Panc1 (cell line): ENCODE data around the gene CLBA1.

Experiments
- POLR2AphosphoS5 ChIP-seq: IDR thresholded peaks from 2 replicates; pipeline ENCODE4 v1.6.1; 2012; ENCODE audit warnings: mild to moderate bottlenecking, low read depth, low read length, moderate library complexity
- TCF7L2 ChIP-seq: IDR thresholded peaks from 2 replicates; pipeline ENCODE4 v1.6.1; 2011; ENCODE audit warnings: mild to moderate bottlenecking, low read depth, low read length, inconsistent platforms
- TF ChIP-seq, protein P1 (sequence below): fragments of 450-650 bp; IDR thresholded peaks from 2 replicates; pipeline ENCODE4 v1.5.1; 2017; ENCODE audit warnings: mild to moderate bottlenecking
- TF ChIP-seq, protein P2 (sequence below), 2 experiments: IDR thresholded peaks; 2 replicates each; pipeline ENCODE4 v1.6.1; 2011 to 2012; ENCODE audit warnings: low read depth in 2 of 2, control low read depth in 1 of 2, low read length in 1 of 2, mild to moderate bottlenecking in 1 of 2, moderate library complexity in 1 of 2; ENCODE audit not compliant: insufficient read depth in 1 of 2

DNA sequence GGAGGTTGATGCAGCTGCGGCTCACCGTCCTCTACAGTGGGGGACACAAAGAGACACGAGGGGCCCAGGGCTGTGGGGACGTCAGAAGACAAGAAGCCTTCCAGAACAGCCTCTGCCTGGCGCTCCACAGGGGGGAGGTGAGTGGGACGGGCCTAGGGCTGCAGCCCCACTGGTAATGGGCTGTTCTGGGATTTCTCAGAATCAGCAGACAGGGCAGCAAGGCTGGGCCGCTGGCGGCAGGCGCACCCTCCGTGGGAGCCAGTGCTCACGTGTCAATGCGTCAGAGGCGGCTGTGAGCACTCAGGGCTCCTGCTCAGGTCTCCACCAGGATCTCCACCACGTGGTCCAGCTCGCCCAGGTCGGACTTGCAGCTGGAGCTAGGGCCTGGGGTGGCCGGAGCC, 25.3 kb downstream of the CLBA1 start:
- TF ChIP-seq, protein P1, sequence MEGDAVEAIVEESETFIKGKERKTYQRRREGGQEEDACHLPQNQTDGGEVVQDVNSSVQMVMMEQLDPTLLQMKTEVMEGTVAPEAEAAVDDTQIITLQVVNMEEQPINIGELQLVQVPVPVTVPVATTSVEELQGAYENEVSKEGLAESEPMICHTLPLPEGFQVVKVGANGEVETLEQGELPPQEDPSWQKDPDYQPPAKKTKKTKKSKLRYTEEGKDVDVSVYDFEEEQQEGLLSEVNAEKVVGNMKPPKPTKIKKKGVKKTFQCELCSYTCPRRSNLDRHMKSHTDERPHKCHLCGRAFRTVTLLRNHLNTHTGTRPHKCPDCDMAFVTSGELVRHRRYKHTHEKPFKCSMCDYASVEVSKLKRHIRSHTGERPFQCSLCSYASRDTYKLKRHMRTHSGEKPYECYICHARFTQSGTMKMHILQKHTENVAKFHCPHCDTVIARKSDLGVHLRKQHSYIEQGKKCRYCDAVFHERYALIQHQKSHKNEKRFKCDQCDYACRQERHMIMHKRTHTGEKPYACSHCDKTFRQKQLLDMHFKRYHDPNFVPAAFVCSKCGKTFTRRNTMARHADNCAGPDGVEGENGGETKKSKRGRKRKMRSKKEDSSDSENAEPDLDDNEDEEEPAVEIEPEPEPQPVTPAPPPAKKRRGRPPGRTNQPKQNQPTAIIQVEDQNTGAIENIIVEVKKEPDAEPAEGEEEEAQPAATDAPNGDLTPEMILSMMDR = no peak
- no peak for TF ChIP-seq POLR2AphosphoS5
- TF ChIP-seq TCF7L2 = no peak
- TF ChIP-seq, protein P2, sequence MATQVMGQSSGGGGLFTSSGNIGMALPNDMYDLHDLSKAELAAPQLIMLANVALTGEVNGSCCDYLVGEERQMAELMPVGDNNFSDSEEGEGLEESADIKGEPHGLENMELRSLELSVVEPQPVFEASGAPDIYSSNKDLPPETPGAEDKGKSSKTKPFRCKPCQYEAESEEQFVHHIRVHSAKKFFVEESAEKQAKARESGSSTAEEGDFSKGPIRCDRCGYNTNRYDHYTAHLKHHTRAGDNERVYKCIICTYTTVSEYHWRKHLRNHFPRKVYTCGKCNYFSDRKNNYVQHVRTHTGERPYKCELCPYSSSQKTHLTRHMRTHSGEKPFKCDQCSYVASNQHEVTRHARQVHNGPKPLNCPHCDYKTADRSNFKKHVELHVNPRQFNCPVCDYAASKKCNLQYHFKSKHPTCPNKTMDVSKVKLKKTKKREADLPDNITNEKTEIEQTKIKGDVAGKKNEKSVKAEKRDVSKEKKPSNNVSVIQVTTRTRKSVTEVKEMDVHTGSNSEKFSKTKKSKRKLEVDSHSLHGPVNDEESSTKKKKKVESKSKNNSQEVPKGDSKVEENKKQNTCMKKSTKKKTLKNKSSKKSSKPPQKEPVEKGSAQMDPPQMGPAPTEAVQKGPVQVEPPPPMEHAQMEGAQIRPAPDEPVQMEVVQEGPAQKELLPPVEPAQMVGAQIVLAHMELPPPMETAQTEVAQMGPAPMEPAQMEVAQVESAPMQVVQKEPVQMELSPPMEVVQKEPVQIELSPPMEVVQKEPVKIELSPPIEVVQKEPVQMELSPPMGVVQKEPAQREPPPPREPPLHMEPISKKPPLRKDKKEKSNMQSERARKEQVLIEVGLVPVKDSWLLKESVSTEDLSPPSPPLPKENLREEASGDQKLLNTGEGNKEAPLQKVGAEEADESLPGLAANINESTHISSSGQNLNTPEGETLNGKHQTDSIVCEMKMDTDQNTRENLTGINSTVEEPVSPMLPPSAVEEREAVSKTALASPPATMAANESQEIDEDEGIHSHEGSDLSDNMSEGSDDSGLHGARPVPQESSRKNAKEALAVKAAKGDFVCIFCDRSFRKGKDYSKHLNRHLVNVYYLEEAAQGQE (IDR thresholded peaks at IDR 0.05; ENCODE audit: insufficient read depth in 1 of 2, low read depth in 2 of 2, low read length in 1 of 2) = no peak
